DMS 273 (cell line): ENCODE measurements around the gene KEL.

Source experiments
- DNase-seq: peaks from one replicate; lab custom pipeline; 2025; ENCODE audit not compliant: unreplicated experiment; lab: John Stamatoyannopoulos, UW

The KEL gene

DNA sequence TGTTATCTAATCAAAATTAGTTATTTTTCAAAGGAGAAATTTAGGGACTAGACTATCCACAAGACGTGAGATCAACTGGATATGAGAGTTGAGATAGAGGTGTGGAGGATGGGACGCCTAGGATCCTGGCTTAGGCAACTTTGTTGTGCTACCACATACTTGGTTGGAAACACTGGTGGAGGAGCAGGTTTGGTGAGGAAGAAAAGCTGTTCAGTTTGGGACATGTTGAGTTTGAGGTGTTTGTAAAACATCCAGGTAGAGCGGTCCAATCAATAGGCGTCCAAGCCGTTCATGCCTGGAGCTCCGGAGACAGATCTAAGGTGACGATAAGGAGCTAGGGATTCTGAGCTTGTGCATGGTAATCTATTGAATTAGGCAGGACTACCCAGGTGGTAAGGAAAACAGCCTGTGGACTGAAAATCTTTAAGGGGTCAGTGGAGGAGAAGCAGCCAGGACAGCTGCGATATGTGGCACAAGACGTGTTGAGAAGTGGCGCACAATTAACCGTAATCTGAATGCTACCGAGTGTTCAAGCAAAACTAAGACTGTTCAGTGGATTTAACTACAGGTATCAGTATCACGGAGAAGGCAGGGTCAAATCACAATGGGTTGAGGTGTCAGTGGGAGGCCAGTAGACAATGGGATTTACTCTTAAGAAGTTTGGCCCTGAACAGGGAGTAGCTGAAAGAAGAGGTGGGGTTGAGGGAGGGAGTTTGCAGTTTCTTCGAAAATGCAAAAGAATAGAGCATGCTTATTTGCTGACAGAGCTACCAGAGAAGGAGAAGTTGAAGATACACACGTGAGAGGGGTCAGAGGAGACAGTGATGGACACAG is 60.5 kb downstream of the KEL start:
- no peak for DNase-seq

DNA sequence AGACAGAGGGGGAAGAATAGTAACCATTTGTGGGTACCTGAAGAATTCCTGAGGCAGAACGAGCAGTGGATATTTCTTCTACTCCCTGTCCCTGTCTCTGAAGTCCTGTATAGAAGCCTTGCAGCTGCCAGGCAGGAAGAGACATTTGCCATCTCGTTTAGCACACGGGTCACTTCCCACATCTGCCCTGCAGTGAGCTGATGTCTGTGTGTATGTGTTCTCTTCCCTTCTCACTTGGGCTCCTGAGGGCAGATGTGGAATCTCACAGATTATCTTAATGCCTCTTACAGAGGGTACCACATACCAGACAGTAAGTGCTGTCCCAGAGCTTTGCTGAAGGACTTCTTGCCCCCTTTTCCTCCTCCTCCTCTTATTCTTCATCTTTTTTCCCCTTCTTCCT is 62.5 kb downstream of the KEL start:
- DNase-seq: no peak

DNA sequence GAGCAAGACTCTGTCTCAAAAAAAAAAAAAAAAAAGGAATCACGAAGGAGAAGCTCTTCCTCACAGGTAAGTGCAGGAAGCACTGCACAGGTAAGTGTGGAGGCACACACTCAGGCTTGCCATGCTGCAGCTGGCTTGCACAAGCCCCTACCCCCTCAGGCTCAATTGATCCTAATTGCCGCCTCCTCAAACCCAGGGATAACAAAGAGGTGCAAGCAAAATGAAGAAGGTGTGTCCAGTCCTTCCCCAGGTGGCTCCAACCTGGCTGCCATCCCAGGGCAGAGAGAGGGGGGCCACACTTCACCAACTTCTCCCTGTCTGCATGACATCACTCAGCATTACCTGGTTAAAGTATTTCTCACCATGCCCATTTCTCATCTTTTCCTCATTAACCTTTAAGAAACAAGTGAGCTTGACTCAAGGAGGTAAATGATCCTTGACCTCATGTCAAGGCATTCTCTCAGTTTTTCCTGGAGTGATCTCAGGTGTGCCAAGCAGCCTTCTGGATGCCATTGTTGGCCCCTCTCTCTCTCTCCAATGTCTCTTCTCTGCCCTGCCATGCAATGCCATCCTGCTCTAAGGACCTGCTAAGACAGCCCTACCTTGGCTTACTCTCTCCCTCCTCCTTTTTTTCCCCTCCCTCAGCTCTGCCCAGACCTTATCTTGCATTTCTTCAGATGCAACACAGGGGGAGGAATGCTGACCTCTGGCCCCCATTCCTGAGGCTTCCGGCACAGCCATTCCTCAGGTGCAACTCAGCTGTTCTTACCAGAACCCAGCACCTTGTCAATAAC is 63.6 kb downstream of the KEL start:
- DNase-seq: no peak

DNA sequence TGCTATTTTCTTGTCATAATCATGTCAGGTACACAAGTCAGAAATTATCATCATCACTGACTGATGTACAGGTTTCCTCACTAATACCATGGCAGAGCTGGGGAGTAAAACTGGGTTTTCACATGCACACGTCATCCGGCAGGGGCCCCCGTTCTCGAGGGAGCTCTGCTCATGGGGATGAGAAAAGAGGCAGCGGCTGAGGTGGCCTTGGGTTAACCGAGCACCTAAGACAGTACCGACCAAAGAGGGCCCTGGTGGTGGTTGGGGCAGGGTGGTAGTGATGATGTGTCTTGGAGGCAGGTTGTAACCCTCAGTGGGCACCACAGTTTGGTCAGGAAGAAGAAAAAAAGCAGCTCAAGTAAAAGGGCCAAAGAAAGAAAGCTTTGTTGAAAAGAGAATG is 64.5 kb downstream of the KEL start:
- no peak for DNase-seq

DNA sequence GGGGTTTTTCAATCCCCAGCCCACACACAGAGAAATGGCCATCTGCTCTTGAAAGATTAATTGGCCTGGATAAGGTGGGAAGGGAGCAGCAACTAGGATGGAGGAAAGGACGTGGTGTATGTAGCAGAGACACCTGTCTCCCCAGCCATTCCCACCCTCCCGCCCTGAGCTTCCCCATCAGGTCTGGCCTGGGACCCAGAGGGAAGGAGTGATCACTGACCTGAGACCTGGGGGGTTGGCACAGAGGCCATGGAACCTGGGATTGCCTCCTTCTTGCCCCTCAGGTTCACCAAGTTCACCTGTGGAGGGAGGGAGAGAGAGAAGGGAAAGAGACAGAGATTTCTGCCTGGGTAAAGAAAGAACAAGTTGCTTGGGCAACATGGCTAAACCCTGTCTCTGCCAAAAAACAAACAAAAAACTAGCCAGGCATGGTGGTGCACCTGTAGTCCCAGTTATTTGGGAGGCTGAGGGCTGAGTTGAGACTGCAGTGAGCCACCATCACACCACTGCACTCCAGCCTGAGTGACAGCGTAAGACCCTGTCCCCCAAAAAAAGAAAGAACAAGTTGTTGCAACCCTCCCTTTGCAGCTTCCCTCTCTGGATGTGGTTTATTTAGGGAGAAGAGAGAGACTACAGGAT is 65.3 kb downstream of the KEL start:
- DNase-seq: no peak

DNA sequence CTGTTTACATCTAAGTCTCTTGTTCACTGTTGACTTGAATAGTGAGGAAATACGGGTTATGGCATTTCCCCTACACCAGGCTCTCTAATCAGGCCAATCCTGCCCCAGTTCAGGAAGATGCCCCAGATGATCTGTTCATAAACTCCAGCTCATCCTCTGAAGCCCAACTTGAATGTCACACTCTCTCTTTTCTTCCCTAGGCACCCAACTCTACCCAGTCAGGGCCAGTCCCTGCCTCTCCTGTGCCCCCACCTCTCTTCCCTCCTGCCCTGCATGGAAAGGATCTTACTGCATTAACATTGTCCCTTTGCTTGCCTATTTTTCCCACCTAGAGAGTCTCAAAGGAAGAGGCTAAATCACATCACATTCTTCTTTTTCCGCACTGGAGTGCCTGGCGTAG is 66.0 kb downstream of the KEL start:
- no peak for DNase-seq

DNA sequence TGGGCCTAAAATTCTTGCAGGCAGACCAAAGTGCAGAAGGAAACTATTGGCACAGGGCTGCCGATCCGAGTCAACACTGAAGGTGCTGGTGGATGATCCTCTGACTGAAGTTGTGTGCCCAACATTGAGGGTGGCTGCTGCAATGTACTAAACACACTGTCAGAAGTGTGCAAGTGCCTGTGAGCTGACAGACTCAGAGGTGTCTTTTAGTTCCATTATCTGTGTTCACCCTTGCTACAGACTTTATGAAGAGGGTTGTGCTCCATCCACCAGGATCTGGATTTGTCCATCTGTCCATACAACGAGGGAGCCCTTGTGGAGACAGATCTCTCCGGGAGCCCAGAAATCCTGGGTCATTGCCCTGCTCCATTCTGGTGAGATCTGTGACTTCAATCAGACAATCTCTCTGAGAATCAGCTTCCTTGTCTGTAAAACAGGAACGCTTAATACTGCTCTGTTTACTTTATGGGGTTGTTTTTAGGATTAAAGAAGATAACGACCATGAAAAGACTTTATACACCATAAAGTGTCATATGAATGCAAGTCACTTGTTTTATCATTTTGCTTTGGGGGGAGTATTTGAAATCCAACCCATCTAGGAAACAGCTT is 67.1 kb downstream of the KEL start:
- no peak for DNase-seq

DNA sequence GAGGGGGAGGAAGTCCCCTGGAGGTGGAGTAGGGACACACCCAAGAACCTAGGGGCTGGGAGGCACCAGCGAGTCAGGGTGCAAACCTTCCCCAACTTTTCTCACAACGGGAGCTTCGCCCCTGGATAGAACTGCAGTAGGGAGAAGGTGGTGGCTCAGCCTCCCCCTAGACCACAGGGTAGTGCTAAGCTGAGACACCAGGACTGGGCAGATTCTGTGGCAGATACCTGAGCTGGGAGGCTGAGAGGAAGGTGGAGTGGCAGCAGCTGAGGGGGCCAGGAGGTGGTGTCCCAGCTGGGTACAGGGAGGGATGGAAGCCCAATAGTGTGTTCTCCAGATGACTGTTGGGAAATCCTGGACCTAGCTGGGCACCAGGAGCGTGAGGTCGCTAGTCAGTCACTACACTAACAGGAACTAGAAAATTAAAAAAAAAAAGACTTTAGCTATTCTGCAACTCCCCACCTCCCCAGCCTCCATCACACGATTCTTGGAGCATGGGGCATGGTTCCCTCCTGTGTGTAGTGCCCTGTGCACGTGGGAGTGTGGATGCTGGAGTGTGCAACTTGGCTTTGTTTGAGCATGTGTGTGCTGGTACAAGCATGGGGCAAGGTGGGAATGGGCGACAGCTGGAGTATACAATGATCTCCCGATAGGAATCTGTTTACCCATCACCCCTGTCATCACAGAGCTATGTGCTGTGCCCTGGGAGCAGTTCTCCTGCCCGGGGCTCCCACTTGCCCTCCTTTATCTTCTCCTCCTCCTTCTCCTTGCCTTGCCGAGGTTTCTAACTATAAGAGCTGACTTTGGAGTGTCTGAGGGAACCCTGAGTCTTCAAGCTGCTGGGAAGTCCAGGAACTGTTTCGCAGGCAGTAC is 67.8 kb downstream of the KEL start:
- DNase-seq: no peak

DNA sequence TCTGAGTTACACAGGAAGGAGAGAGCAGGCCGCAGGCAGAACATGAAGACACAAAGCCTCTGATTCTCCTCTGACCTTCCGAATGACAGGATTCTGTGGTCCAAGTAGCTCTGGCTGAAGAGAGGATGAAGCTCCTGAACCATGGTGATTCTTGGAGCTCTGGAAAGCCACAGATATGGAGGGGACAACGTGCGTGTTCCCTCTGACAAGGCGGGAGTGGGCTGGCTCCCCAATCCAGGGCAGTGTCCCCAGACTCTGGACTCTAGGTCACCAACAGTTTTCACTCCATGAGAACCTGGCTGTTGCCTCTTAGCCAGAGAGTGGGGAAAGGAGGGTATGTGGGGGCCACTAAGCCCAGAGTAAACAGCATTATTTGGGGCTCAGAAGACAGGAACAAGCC is 69.2 kb downstream of the KEL start:
- DNase-seq: no peak

DNA sequence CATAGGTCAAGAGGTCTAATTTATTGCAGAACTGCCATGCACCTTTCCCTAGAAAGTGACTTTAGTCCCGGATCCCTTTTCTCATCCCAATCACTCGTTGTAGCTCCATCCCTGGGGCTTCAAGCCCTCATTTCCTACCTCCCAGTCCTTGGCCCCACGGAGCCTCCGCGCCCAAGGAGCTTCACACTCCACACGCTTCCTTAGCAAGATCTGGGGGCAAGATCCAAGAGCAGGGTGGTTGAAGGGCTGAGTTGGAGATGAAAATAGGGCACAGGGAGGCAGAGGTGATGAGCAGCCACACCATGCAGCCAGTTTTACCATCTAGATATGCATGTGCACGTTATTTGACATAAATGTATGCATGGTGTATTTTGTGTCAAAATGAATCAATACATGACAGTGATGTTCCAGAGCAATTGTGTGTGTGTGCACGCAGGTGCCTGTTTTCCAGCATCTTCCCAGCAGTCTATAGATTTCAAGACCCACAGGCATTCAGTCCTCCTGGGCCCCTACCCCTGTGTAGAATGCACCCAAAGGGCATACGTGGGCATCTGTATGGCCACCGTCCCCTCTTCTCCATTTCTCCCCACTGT is 70.6 kb downstream of the KEL start:
- DNase-seq: no peak
